H1 (cell line): Measurements from ENCODE around the gene SMIM29. TPM values are rescaled to one million over a fixed set of nuclear protein-coding genes. Genes with fewer than 3 reads are reported as not detected.

Source experiments
- GABPA ChIP-seq: IDR thresholded peaks from 2 replicates; pipeline ENCODE4 v1.6.1; 2011; ENCODE audit warnings: mild to moderate bottlenecking, low read length, moderate library complexity, borderline replicate concordance; ENCODE audit not compliant: insufficient read depth
- polyA plus RNA-seq, 7 experiments: library from polyadenylated mRNA; depleted of rRNA in 3 of 7; stranded (reverse) in 5 of 7; unstranded in 2 of 7; fragments of >200 nt in 5 of 7; fragments of 200-250 nt in 2 of 7; gene quantifications; 1 replicate in 5 of 7; 2 replicates in 1 of 7; 4 replicates in 1 of 7; pipeline versions ENCODE4 v1.2.1 to v1.2.3, GENCODE V29; 2011 to 2013; ENCODE audit warnings: missing spikeins in 2 of 7, mixed read lengths in 2 of 7
- total RNA-seq: library from RNA; stranded (reverse); fragmentation: NEBNext Ultra II Directional; extraction: Animal tissue kit (Norgen Biotek cat#: 25700); gene quantifications from 2 replicates; pipeline ENCODE4 v1.2.1, GENCODE V29; 2021

SMIM29 gene
- total and polyA plus RNA-seq, 2 of the 8 experiments (the other 6 are each of a cell fraction or from before 2014, with no cell fraction given), result 7.0 to 22.4 TPM

DNA sequence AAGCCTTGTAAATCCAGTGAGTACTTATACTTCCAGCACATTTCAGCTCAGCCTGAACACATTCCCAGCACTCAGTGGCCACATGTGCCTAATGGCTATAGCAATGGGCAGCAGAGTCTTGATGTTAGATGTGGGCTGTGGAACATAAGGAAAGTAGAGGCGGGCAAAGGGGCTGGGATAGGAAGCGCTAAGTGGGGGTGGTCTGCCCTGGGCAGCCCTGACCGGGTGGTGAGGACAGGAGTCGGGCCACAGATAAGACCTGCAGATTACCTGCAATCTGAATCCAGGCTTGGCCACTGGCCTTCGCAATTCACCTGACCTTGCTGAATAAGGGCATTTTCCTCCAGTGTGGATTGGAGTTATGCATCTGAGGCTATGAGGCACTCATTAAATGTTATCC lies 23.3 kb downstream of the SMIM29 start (continued):
- TF ChIP-seq GABPA, result no peak
